Right kidney (tissue), 1 donor: ENCODE results near the gene CD99L2.
"Not testable (repeated sequence)": the region's sequence is repeated elsewhere in the genome, so short reads cannot be mapped to it uniquely, and the experiment has no call there.

ENCODE experiments used
- DNase-seq: peaks from one replicate; pipeline ENCODE4 v3.0.0-alpha.2; 2016

The CD99L2 gene

DNA sequence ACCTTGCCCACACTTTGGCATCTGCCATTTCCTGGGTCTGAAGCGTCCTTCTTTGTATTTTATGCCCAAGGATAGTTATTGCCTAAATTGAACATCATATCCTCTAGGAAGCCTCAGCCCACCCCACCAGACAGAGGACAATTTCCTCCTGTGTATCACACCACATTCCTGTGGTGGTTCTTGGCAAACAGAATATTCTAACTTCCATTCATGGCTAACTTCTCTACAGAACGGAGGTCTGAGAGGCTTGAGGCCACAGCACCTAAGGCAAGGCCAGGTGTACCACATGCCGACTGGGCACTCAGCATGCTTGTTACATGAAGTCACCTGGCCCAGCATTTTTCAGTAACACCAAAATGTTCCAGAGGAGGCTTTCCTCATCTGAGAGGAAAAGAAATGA lies 42.4 kb downstream of the CD99L2 start:
- no peak for DNase-seq

DNA sequence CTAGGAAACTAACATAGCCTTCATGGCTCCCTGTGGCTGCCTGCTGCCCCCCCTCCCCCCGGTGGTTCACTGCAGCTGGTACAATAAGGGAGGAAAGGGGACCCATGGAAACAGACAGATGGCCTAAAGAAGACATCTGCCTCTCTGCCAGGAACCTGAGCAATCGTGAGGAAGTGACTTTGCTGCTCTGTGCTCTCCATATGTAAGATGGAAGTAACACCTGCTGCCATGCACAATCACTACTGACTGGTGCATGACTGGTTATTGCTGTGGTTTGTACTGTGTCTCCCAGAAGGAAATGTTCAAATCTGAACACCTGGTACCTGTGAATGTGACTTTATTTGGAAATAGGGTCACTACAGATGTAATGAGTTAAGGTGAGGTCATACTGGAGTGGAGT lies 43.6 kb downstream of the CD99L2 start:
- DNase-seq = no peak

DNA sequence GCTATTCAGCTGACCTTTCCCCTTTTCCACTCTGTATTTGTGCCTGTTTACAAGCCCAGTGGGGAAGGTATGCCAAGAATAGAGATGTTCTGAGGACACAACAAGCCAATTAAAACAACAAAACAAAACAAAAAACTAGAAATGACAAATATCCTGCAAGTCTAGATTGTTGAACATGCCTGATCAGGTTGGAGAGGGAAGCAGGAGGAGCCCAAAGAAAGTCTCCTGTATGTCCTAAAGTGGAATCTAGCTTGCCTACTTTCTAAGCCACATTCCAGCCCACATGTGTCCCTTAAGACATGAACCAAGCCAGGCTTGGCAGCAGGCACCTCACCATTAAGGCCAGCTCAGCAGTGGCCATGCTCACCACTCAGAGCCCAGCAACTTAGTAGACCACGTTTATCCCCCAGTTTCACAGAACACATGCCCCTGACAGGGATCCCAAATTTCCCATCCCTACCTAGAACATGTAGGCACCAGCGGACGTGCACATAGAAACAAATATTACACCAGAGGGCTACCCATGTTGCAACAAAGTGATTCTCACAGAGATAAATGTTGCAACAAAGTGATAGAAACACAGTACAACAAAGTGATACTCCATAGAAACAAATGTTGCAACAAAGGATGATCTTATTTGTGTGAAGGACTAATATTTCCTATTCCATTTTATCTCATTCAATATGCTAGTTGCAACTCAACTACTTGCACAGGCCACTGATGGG lies 48.3 kb downstream of the CD99L2 start:
- DNase-seq = no peak

GRCh38 chrX:150849486-150849885 lies 49.0 kb downstream of the CD99L2 start:
- DNase-seq = no peak

GRCh38 chrX:150848914-150849365 lies 49.5 kb downstream of the CD99L2 start:
- DNase-seq = no peak

DNA sequence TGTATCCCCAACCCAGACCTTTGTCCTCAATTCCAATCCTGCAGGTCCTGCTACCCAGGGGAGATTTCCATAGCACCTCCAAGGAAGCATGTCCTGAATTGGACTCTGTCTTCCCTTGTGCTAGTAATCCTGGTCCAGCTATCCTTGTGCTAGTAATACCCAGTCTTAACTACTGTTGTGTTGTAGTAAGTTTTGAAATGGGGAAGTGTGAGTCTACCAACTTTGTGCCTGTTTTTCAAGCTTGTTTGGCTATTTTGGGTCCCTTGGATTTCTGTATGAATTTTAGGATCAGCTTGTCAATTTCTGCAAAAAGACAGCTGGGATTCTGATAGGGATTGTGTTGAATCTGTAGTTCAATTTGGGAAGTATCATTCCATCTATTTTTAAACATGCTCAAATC lies 51.4 kb downstream of the CD99L2 start:
- DNase-seq = no peak

GRCh38 chrX:150846130-150846529 lies 52.3 kb downstream of the CD99L2 start:
- DNase-seq = no peak

DNA sequence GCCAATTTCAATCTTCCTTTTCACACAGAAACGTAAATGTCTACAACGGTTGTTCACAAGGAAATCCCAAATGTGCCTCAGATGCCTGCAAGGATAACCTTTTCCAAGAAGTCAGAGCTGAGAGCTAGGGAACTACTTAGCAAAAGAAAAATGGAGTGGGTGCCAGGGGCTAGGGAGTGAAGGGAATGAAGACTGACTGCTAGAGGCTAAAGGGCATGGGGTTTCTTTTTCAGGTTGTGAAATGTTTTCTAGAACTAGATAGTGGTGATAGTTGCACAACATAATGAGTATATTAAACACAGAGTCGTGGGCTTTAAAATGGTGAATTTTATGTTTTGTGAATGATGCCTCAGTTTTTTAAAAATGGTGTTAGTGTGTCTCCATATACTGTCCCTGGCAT lies 53.4 kb downstream of the CD99L2 start:
- peak; percentile 0 for DNase-seq

GRCh38 chrX:150844016-150844415 lies 54.5 kb downstream of the CD99L2 start:
- no peak for DNase-seq

DNA sequence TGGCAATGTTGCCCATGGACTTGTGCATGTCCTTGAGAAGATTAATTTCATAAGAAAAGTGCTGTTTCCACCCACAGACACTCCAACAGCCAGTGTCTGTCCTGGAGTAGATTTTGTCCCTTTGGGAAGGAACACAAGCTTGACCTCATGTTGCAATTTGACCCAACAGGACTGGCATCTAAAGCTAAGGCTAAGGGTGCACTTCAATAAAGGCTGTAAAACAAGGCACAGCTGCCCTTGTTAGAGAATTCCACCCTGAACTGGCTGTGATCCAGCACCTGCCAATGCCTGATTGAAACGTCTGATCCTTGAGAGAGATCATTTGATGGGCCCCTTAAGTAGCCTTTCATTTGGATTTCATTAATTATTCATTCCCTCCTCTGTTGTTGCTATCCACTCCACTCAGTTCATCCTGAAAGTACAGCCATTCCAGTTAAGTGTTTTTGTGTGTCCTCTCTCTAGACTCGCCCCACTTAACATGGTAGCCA lies 56.2 kb downstream of the CD99L2 start:
- no peak for DNase-seq

GRCh38 chrX:150841456-150842197 lies 56.8 kb downstream of the CD99L2 start:
- DNase-seq = no peak

DNA sequence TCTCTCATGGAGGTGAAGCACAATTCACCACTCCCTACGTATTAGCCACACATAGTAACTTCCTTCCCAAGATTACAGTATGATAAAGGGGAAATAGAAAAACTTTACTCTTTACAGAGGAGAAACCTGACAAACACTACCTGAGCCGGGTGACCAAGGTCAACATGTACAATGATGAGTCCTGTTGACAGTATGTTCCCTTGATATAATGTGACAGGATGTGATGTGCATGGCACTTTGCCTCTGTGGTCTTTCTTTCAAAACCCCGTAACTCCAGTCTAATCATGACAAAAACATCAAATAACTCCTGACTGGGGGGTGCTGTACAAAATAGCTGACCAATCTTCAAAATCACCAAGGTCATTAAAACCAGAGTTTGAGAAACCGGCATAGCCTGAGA lies 60.6 kb downstream of the CD99L2 start:
- DNase-seq = no peak

DNA sequence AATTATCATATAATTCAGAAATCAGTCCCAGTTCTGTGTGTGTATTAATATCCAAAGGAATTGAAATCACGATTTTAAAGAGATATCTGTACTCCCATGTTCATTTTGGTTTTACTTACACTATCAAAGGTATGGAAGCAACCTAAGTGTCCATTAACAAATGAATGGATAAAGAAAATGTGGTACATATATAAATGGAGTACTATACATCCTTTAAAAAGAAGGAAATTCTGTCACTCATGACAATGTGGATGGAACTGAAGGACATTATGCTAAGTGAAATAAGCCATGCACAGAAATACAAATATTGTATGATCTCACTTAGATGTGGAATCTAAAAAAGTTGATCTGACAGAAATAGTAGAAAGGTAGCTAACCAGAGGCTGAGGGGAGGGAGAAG lies 63.8 kb downstream of the CD99L2 start:
- no peak for DNase-seq

DNA sequence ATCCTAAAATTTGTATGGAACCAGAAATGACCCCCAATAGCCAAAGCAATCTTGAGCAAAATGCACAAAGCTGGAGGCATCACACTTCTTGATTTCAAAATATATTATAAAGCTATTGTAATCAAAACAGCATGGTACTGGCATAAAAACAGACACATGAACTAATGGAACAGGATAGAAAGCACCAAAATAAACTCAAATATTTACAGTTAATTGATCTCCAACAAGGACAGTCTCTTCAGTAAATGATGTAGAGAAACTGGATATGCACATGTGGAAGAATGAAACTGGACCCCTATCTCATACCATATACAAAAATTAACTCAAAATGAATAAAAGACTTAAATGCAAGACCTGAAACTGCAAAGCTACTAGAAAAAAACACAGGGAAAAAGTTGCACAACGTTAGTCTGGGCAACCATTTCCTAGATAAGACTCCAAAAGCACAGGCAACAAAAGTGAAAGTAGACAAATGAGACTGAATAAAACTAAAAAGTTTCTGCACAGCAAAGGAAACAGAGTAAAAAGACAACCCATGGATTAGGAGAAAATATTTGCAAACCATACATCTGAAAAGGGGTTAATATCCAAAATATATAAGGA lies 64.9 kb downstream of the CD99L2 start:
- no peak for DNase-seq

DNA sequence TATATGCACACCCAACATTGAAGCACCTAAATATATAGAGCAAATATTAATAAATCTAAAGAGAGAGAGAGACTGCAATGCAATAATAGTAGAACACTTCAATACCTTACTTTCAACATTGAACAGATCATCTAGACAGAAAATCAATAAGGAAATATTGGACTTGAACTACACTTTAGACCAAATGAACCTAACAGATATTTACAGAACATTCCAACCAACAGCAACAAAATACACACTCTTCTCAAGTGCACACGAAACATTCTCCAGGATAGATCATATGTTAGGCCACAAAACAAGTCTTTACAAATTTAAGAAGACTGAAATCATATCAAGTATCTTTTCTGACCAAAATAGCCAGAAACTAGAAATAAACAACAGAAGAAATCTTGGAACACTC lies 66.6 kb downstream of the CD99L2 start:
- no peak for DNase-seq

DNA sequence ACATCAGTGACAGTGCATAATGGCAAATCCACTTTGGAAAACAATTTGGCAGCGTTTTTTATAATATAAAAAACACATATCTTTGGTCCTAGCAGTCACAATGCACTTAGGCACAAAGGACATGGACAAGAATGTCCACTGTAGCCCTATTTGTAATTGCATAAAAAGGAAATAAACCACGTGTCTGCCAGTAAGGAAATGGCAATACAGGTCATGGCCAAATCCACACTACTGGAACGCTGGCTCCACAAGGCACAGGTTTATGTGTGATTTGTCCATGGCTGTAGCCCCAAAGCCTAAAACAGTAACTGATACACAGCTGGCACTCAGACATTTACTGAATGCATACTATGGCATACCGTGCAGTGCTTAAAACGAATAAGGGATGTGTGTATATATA lies 69.7 kb downstream of the CD99L2 start:
- DNase-seq = no peak

GRCh38 chrX:150824352-150824751 lies 74.1 kb downstream of the CD99L2 start:
- not testable (repeated sequence) for DNase-seq

- DNase-seq = not testable (repeated sequence)
These were observed 74.6 kb downstream of the CD99L2 start for GRCh38 chrX:150823826-150824225.

- DNase-seq = no peak
These were observed 76.5 kb downstream of the CD99L2 start for GRCh38 chrX:150821971-150822370.

- DNase-seq = no peak
These were observed 84.5 kb downstream of the CD99L2 start for GRCh38 chrX:150813922-150814321.

DNA sequence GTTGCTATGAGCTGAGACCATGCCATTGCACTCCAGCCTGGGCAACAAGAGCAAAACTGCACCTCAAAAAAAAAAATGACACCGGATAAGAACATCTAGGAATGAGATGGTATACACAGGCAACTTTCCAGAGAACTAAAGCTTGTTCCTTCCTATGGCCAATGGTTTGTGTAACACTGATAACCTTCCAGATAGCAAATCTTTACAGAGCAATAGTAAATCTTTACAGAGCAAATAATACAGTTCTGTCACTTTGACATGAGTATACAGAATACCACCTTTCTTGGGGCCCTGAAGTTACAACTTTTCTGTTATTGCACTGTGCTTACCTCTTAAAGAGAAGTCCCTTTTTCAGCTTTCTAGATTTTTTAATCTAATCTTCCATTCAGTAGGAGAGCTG lies 91.6 kb downstream of the CD99L2 start:
- DNase-seq = no peak

- DNase-seq = no peak
These were observed 92.7 kb downstream of the CD99L2 start for GRCh38 chrX:150805736-150806135.

DNA sequence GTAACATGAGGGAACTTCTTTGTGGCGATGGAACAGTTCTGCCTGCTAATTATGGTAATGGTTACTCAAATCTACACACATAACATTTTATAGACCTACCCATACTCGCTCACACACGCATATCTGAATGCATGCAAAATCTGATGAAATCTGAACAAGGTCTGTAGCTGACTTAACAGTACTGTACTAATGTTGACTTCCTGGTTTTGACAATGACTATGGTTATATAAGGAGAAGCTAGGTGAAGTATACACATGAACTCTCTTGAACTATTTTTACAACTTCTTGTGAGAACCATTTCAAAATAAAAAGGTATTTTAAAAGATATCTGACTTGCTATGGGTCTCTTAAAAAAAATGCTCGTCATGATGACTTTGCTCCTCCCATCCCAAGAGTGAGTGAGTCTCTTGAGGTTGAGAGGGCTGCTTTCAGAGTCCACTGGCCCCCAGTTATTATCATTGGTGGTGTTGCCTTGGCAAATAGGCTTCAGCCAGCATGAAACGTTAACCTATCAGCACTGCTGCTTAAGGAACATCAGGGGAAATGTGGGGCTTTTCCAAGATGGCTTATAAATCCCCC lies 105.4 kb downstream of the CD99L2 start:
- DNase-seq = no peak
